ENCODE results near the gene DIPK1A. TPM values are rescaled to one million over a fixed set of nuclear protein-coding genes. Genes with fewer than 3 reads are reported as not detected.
"Not testable (repeated sequence)": the region's sequence is repeated elsewhere in the genome, so short reads cannot be mapped to it uniquely, and the experiment has no call there.

Gene DIPK1A
- total RNA-seq, 1 donor from 2014 or later = 8.4 TPM

- no peak for TF ChIP-seq CTCF (IDR thresholded peaks at IDR 0.05; ENCODE audit: insufficient read depth, low read depth, low read length)
- TF ChIP-seq EZH2 (IDR thresholded peaks at IDR 0.05; ENCODE audit: insufficient read depth, low read length) = no peak
- no peaks in the 10 kb centered on the region for H3K27me3 Mint-ChIP-seq (ENCODE audit: low read depth, unreplicated experiment)
- Histone ChIP-seq H3K4me2 (ENCODE audit: low read length) (no peak overlapping the region), H2AFZ (ENCODE audit: low read depth, low read length) (no peak overlapping the region), H3K4me3 (ENCODE audit: insufficient read depth, low read depth, low read length) (no peak overlapping the region), H3K27me3 (ENCODE audit: insufficient read depth, low read length) (no peaks in the 10 kb centered on the region), H3K4me1 (ENCODE audit: insufficient read depth, low read length) (no peaks in the 10 kb centered on the region), H3K79me2 (ENCODE audit: insufficient read depth, low read length) (no peaks in the 10 kb centered on the region), H3K9me3 (ENCODE audit: insufficient read depth, low read depth, low read length) (no peaks in the 10 kb centered on the region), H4K20me1 (ENCODE audit: insufficient read depth, low read length) (no peaks in the 10 kb centered on the region), H3K27ac (ENCODE audit: low read depth, low read length) (no peak overlapping the region), H3K36me3 (ENCODE audit: insufficient read depth, low read length) (no peaks in the 10 kb centered on the region), H3K9ac (ENCODE audit: low read length) (no peak overlapping the region)
- no peaks in the 10 kb centered on the region for H3K4me1 Mint-ChIP-seq (ENCODE audit: low read depth, unreplicated experiment)
- no peak overlapping the region for H3K4me3 Mint-ChIP-seq (ENCODE audit: unreplicated experiment)
- peaks cover 12% of the 10 kb centered on the region for H3K9me3 Mint-ChIP-seq (ENCODE audit: unreplicated experiment)
- H3K27ac Mint-ChIP-seq (ENCODE audit: unreplicated experiment) = no peak overlapping the region
- FAIRE-seq (no peak), DNase-seq (ENCODE audit: low read depth) (no peak)
- peaks cover 2% of the 10 kb centered on the region for H3K36me3 Mint-ChIP-seq (ENCODE audit: low read depth, unreplicated experiment)
These were observed 60.7 kb downstream of the DIPK1A start for GRCh38 chr1:92900539-92900938.

GRCh38 chr1:92899780-92900179, 61.5 kb downstream of the DIPK1A start:
- Histone ChIP-seq H3K4me2 (ENCODE audit: low read length) (no peak overlapping the region), H3K9me3 (ENCODE audit: insufficient read depth, low read depth, low read length) (no peaks in the 10 kb centered on the region), H3K4me3 (ENCODE audit: insufficient read depth, low read depth, low read length) (no peak overlapping the region), H3K9ac (ENCODE audit: low read length) (no peak overlapping the region), H4K20me1 (ENCODE audit: insufficient read depth, low read length) (no peaks in the 10 kb centered on the region), H3K27me3 (ENCODE audit: insufficient read depth, low read length) (no peaks in the 10 kb centered on the region), H3K36me3 (ENCODE audit: insufficient read depth, low read length) (no peaks in the 10 kb centered on the region), H3K27ac (ENCODE audit: low read depth, low read length) (no peak overlapping the region), H3K4me1 (ENCODE audit: insufficient read depth, low read length) (no peaks in the 10 kb centered on the region), H3K79me2 (ENCODE audit: insufficient read depth, low read length) (no peaks in the 10 kb centered on the region), H2AFZ (ENCODE audit: low read depth, low read length) (no peak overlapping the region)
- H3K4me1 Mint-ChIP-seq (ENCODE audit: low read depth, unreplicated experiment) = no peaks in the 10 kb centered on the region
- no peak overlapping the region for H3K4me3 Mint-ChIP-seq (ENCODE audit: unreplicated experiment)
- no peak for TF ChIP-seq EZH2 (IDR thresholded peaks at IDR 0.05; ENCODE audit: insufficient read depth, low read length)
- no peak for TF ChIP-seq CTCF (IDR thresholded peaks at IDR 0.05; ENCODE audit: insufficient read depth, low read depth, low read length)
- FAIRE-seq = no peak
- H3K27me3 Mint-ChIP-seq (ENCODE audit: low read depth, unreplicated experiment) = no peaks in the 10 kb centered on the region
- H3K27ac Mint-ChIP-seq (ENCODE audit: unreplicated experiment) = no peak overlapping the region
- peaks cover 2% of the 10 kb centered on the region for H3K36me3 Mint-ChIP-seq (ENCODE audit: low read depth, unreplicated experiment)
- peaks cover 12% of the 10 kb centered on the region for H3K9me3 Mint-ChIP-seq (ENCODE audit: unreplicated experiment)
- DNase-seq (ENCODE audit: low read depth) = no peak

GRCh38 chr1:92898053-92898452, 63.2 kb downstream of the DIPK1A start:
- not testable (repeated sequence) for H3K4me3 Mint-ChIP-seq (ENCODE audit: unreplicated experiment); H4K20me1 ChIP-seq (ENCODE audit: insufficient read depth, low read length); H2AFZ ChIP-seq (ENCODE audit: low read depth, low read length); DNase-seq (ENCODE audit: low read depth); H3K27me3 Mint-ChIP-seq (ENCODE audit: low read depth, unreplicated experiment); H3K4me1 Mint-ChIP-seq (ENCODE audit: low read depth, unreplicated experiment); H3K4me1 ChIP-seq (ENCODE audit: insufficient read depth, low read length); H3K27ac Mint-ChIP-seq (ENCODE audit: unreplicated experiment); H3K27me3 ChIP-seq (ENCODE audit: insufficient read depth, low read length); H3K79me2 ChIP-seq (ENCODE audit: insufficient read depth, low read length); H3K27ac ChIP-seq (ENCODE audit: low read depth, low read length); H3K36me3 ChIP-seq (ENCODE audit: insufficient read depth, low read length); H3K4me3 ChIP-seq (ENCODE audit: insufficient read depth, low read depth, low read length); H3K9ac ChIP-seq (ENCODE audit: low read length); FAIRE-seq; H3K36me3 Mint-ChIP-seq (ENCODE audit: low read depth, unreplicated experiment); H3K9me3 ChIP-seq (ENCODE audit: insufficient read depth, low read depth, low read length); H3K4me2 ChIP-seq (ENCODE audit: low read length)
- peaks cover 12% of the 10 kb centered on the region for H3K9me3 Mint-ChIP-seq (ENCODE audit: unreplicated experiment)
